Activated gamma-delta T cell treated with anti-CD3 and anti-CD28 coated beads, Interleukin-2, amount 50 U/mL, for 16 hours (primary cell): ENCODE measurements around the gene NPAS1.

ENCODE experiments used
- DNase-seq: peaks from one replicate; pipeline ENCODE4 v3.0.0-alpha.2; 2020; ENCODE audit warnings: low read depth

The NPAS1 gene

GRCh38 chr19:47020992-47021496 lies 1.4 kb downstream of the NPAS1 start:
- DNase-seq, result no peak

- no peak for DNase-seq
These were observed 2.0 kb downstream of the NPAS1 start for GRCh38 chr19:47021536-47022139.

- DNase-seq, result no peak
These were observed 2.5 kb downstream of the NPAS1 start for GRCh38 chr19:47022140-47022536.

GRCh38 chr19:47022541-47023447 lies 3.2 kb downstream of the NPAS1 start:
- DNase-seq, result no peak

GRCh38 chr19:47023448-47023794 lies 3.8 kb downstream of the NPAS1 start:
- DNase-seq, result no peak

GRCh38 chr19:47024502-47024901 lies 4.9 kb downstream of the NPAS1 start:
- no peak for DNase-seq

GRCh38 chr19:47026156-47026555 lies 6.5 kb downstream of the NPAS1 start:
- no peak for DNase-seq

GRCh38 chr19:47026889-47027288 lies 7.3 kb downstream of the NPAS1 start:
- DNase-seq, result no peak

GRCh38 chr19:47027586-47028088 lies 8.0 kb downstream of the NPAS1 start:
- DNase-seq, result no peak

- DNase-seq, result no peak
These were observed 8.6 kb downstream of the NPAS1 start for GRCh38 chr19:47028195-47028601.

GRCh38 chr19:47032171-47032811 lies 12.7 kb downstream of the NPAS1 start:
- DNase-seq, result peak; percentile 51

- DNase-seq, result peak; percentile 93
These were observed 15.8 kb downstream of the NPAS1 start for GRCh38 chr19:47035127-47036096.

GRCh38 chr19:47036097-47036651 lies 16.5 kb downstream of the NPAS1 start:
- DNase-seq, result no peak

- no peak for DNase-seq
These were observed 18.1 kb downstream of the NPAS1 start for GRCh38 chr19:47037766-47038165.

- no peak for DNase-seq
These were observed 19.7 kb downstream of the NPAS1 start for GRCh38 chr19:47039239-47039874.

GRCh38 chr19:47040869-47041268 lies 21.2 kb downstream of the NPAS1 start:
- no peak for DNase-seq

GRCh38 chr19:47044946-47045866 lies 25.6 kb downstream of the NPAS1 start:
- DNase-seq, result no peak

- DNase-seq, result no peak
These were observed 26.3 kb downstream of the NPAS1 start for GRCh38 chr19:47045867-47046470.

GRCh38 chr19:47047272-47047762 lies 27.7 kb downstream of the NPAS1 start:
- no peak for DNase-seq
